Activated naive CD8-positive, alpha-beta T cell (primary cell): ENCODE measurements around the gene CHSY1.
"Not testable (repeated sequence)": the region's sequence is repeated elsewhere in the genome, so short reads cannot be mapped to it uniquely, and the experiment has no call there.

Experiments
- H3K27ac Mint-ChIP-seq: one replicate; pipeline ENCODE4 v1.8.0; 2021; ENCODE audit warnings: mixed read lengths
- H3K27me3 Mint-ChIP-seq: one replicate; pipeline ENCODE4 v1.8.0; 2021; ENCODE audit warnings: mixed read lengths
- H3K36me3 Mint-ChIP-seq: one replicate; pipeline ENCODE4 v1.8.0; 2021; ENCODE audit warnings: mixed read lengths
- H3K4me1 Mint-ChIP-seq: one replicate; pipeline ENCODE4 v1.8.0; 2021; ENCODE audit warnings: low read depth, mixed read lengths
- H3K4me3 Mint-ChIP-seq: one replicate; pipeline ENCODE4 v1.8.0; 2021; ENCODE audit warnings: mild to moderate bottlenecking, mixed read lengths
- H3K9me3 Mint-ChIP-seq: one replicate; pipeline ENCODE4 v1.8.0; 2021; ENCODE audit warnings: low read depth, mixed read lengths

The CHSY1 gene

GRCh38 chr15:101242160-101242998 lies 9.5 kb downstream of the CHSY1 start:
- H3K36me3 Mint-ChIP-seq = peaks cover 17% of the 10 kb centered on the region

GRCh38 chr15:101240358-101240757 lies 11.5 kb downstream of the CHSY1 start:
- Mint-ChIP-seq H3K4me3 (peak overlapping the region; percentile 20), H3K27ac (peak overlapping the region; percentile 89), H3K36me3 (peaks cover 18% of the 10 kb centered on the region), H3K27me3 (no peaks in the 10 kb centered on the region), H3K4me1 (peaks cover 79% of the 10 kb centered on the region), H3K9me3 (no peaks in the 10 kb centered on the region)

More at GRCh38 chr15:101242160-101242998, 9.5 kb downstream of the CHSY1 start:
- peaks cover 87% of the 10 kb centered on the region for H3K4me1 Mint-ChIP-seq
- peak overlapping the region; percentile 91 for H3K27ac Mint-ChIP-seq
- no peaks in the 10 kb centered on the region for H3K27me3 Mint-ChIP-seq
- H3K4me3 Mint-ChIP-seq = peak overlapping the region; percentile 90
- H3K9me3 Mint-ChIP-seq = no peaks in the 10 kb centered on the region

- Mint-ChIP-seq H3K4me3 (peak overlapping the region; percentile 70), H3K27me3 (no peaks in the 10 kb centered on the region), H3K9me3 (no peaks in the 10 kb centered on the region), H3K36me3 (peaks cover 15% of the 10 kb centered on the region), H3K4me1 (peaks cover 74% of the 10 kb centered on the region), H3K27ac (peak overlapping the region; percentile 89)
Observed at GRCh38 chr15:101239724-101240136, 12.1 kb downstream of the CHSY1 start.

- Mint-ChIP-seq H3K27me3 (no peaks in the 10 kb centered on the region), H3K36me3 (peaks cover 27% of the 10 kb centered on the region), H3K4me3 (no peak overlapping the region), H3K9me3 (no peaks in the 10 kb centered on the region), H3K27ac (no peak overlapping the region), H3K4me1 (peaks cover 67% of the 10 kb centered on the region)
Observed at GRCh38 chr15:101237251-101237650, 14.6 kb downstream of the CHSY1 start.

GRCh38 chr15:101233651-101234280 lies 18.1 kb downstream of the CHSY1 start:
- H3K27me3 Mint-ChIP-seq = no peaks in the 10 kb centered on the region
- no peaks in the 10 kb centered on the region for H3K9me3 Mint-ChIP-seq
- H3K36me3 Mint-ChIP-seq = peaks cover 39% of the 10 kb centered on the region
- no peak overlapping the region for H3K4me3 Mint-ChIP-seq
- peaks cover 60% of the 10 kb centered on the region for H3K4me1 Mint-ChIP-seq
- H3K27ac Mint-ChIP-seq = peak overlapping the region; percentile 34

- Mint-ChIP-seq H3K36me3 (peaks cover 48% of the 10 kb centered on the region), H3K27me3 (no peaks in the 10 kb centered on the region), H3K4me3 (peak overlapping the region; percentile 22), H3K27ac (no peak overlapping the region), H3K4me1 (peaks cover 60% of the 10 kb centered on the region), H3K9me3 (peaks cover 8% of the 10 kb centered on the region)
Observed at GRCh38 chr15:101232677-101233076, 19.2 kb downstream of the CHSY1 start.

GRCh38 chr15:101228313-101228712 lies 23.5 kb downstream of the CHSY1 start:
- Mint-ChIP-seq H3K36me3 (peaks cover 53% of the 10 kb centered on the region), H3K4me3 (peak overlapping the region; percentile 3), H3K4me1 (peaks cover 72% of the 10 kb centered on the region), H3K27ac (peak overlapping the region; percentile 80), H3K9me3 (peaks cover 11% of the 10 kb centered on the region), H3K27me3 (no peaks in the 10 kb centered on the region)

GRCh38 chr15:101225658-101226057 lies 26.2 kb downstream of the CHSY1 start:
- peaks cover 11% of the 10 kb centered on the region for H3K9me3 Mint-ChIP-seq
- no peak overlapping the region for H3K27ac Mint-ChIP-seq
- H3K4me3 Mint-ChIP-seq = no peak overlapping the region
- no peaks in the 10 kb centered on the region for H3K27me3 Mint-ChIP-seq
- H3K4me1 Mint-ChIP-seq = peaks cover 68% of the 10 kb centered on the region
- peaks cover 43% of the 10 kb centered on the region for H3K36me3 Mint-ChIP-seq

GRCh38 chr15:101221902-101222301 lies 29.9 kb downstream of the CHSY1 start:
- Mint-ChIP-seq H3K4me1 (peaks cover 76% of the 10 kb centered on the region), H3K27me3 (no peaks in the 10 kb centered on the region), H3K27ac (peak overlapping the region; percentile 5), H3K9me3 (no peaks in the 10 kb centered on the region), H3K4me3 (no peak overlapping the region), H3K36me3 (peaks cover 31% of the 10 kb centered on the region)

- Mint-ChIP-seq H3K4me1 (peaks cover 75% of the 10 kb centered on the region), H3K27me3 (no peaks in the 10 kb centered on the region), H3K36me3 (peaks cover 28% of the 10 kb centered on the region), H3K4me3 (no peak overlapping the region), H3K9me3 (no peaks in the 10 kb centered on the region), H3K27ac (peak overlapping the region; percentile 67)
Observed at GRCh38 chr15:101220060-101220459, 31.8 kb downstream of the CHSY1 start.

GRCh38 chr15:101219441-101219840 lies 32.4 kb downstream of the CHSY1 start:
- Mint-ChIP-seq H3K27ac (no peak overlapping the region), H3K36me3 (peaks cover 28% of the 10 kb centered on the region), H3K4me3 (no peak overlapping the region), H3K27me3 (no peaks in the 10 kb centered on the region), H3K9me3 (no peaks in the 10 kb centered on the region), H3K4me1 (peaks cover 73% of the 10 kb centered on the region)

- H3K4me1 Mint-ChIP-seq = peaks cover 80% of the 10 kb centered on the region
- H3K9me3 Mint-ChIP-seq = no peaks in the 10 kb centered on the region
- no peaks in the 10 kb centered on the region for H3K27me3 Mint-ChIP-seq
- peaks cover 27% of the 10 kb centered on the region for H3K36me3 Mint-ChIP-seq
- no peak overlapping the region for H3K4me3 Mint-ChIP-seq
- peak overlapping the region; percentile 61 for H3K27ac Mint-ChIP-seq
Observed at GRCh38 chr15:101217446-101217845, 34.4 kb downstream of the CHSY1 start.

- Mint-ChIP-seq H3K4me1 (peaks cover 83% of the 10 kb centered on the region), H3K36me3 (peaks cover 31% of the 10 kb centered on the region), H3K27ac (no peak overlapping the region), H3K4me3 (no peak overlapping the region), H3K9me3 (no peaks in the 10 kb centered on the region), H3K27me3 (no peaks in the 10 kb centered on the region)
Observed at GRCh38 chr15:101216100-101216499, 35.7 kb downstream of the CHSY1 start.

GRCh38 chr15:101215681-101216080 lies 36.2 kb downstream of the CHSY1 start:
- Mint-ChIP-seq H3K27ac (no peak overlapping the region), H3K4me3 (no peak overlapping the region), H3K36me3 (peaks cover 29% of the 10 kb centered on the region), H3K9me3 (no peaks in the 10 kb centered on the region), H3K27me3 (no peaks in the 10 kb centered on the region), H3K4me1 (peaks cover 83% of the 10 kb centered on the region)

GRCh38 chr15:101214435-101215097 lies 37.3 kb downstream of the CHSY1 start:
- Mint-ChIP-seq H3K4me1 (peaks cover 85% of the 10 kb centered on the region), H3K36me3 (peaks cover 25% of the 10 kb centered on the region), H3K27ac (peak overlapping the region; percentile 76)
- H3K4me3 Mint-ChIP-seq, H3K27me3 Mint-ChIP-seq, H3K9me3 Mint-ChIP-seq: not testable (repeated sequence)
